AG09309 (cell line): ENCODE results near the gene MAP3K4.

ENCODE experiments used
- DNase-seq: peaks from one replicate; pipeline ENCODE4 v3.0.0-alpha.2; 2010; ENCODE audit warnings: low read depth
- H3K4me3 ChIP-seq: 2 replicates; pipeline ENCODE4 v1.5.1; 2011; ENCODE audit warnings: mild to moderate bottlenecking, low read depth, low read length, moderate library complexity; ENCODE audit not compliant: control insufficient read depth
- CTCF ChIP-seq: IDR thresholded peaks from 2 replicates; pipeline ENCODE4 v1.5.1; 2011; ENCODE audit warnings: mild to moderate bottlenecking, low read depth, low read length, inconsistent platforms; ENCODE audit not compliant: insufficient read depth, control insufficient read depth; ENCODE audit errors: missing control alignments

Gene MAP3K4

DNA sequence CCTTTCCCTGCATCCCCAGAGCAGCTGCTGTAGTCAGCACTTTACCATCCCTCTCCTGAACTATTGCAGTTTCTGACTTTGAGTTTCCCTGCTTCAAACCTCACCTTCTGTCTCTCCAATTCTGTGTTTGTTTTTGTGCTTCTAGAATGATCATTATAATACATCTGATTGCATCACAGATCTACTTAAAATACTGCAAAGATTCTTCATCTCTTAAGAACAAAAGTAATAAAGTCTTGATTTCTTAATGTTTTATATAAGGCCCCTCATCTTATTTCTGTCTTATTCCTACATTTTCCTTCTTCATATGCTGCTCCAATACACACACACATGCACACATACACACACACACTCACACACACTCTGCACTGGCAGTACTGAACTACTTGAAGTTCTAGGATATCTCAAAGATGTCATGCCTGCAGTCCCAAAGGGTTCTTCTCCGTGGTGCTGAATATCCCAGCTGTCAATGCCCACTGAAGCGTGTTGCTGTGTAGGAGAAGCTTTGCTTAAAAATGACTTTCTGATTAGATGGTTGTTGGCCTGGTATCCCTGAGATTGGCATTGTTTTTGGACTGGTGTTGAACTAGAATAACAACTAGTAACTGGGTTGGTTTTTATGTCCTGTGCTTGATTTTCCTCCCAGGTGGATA lies 97.2 kb downstream of the MAP3K4 start:
- no peak for DNase-seq
- TF ChIP-seq CTCF, result no peak
- no peak overlapping the region for H3K4me3 ChIP-seq

- H3K4me3 ChIP-seq, result no peak overlapping the region
- peak; percentile 24 for DNase-seq
- TF ChIP-seq CTCF, result no peak
These were observed 99.6 kb downstream of the MAP3K4 start for GRCh38 chr6:161091151-161091550.

- no peak for TF ChIP-seq CTCF
- H3K4me3 ChIP-seq, result no peak overlapping the region
- DNase-seq, result peak; percentile 35
These were observed 100.6 kb downstream of the MAP3K4 start for GRCh38 chr6:161091972-161092701.

- no peak overlapping the region for H3K4me3 ChIP-seq
- TF ChIP-seq CTCF, result no peak
- DNase-seq, result no peak
These were observed 103.4 kb downstream of the MAP3K4 start for GRCh38 chr6:161094955-161095354.

DNA sequence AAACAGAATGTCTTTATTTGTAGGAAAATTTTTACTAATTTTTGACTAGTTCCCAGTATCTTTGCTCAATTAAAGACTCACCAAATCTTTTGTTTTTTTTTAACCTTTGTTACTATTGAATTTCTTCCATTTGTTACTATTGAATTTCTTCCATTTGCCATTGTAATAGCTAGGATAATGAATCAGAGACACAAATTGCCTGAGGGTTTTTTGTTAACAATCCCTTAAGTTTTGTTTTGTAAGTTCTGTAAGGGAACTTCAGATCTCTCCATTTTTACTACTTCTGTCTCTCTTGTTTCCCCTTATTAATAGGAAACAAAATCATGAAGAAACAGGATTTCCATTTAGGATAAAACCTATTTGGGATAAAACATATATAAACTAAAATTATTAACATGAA lies 104.3 kb downstream of the MAP3K4 start:
- TF ChIP-seq CTCF, result no peak
- no peak overlapping the region for H3K4me3 ChIP-seq

DNA sequence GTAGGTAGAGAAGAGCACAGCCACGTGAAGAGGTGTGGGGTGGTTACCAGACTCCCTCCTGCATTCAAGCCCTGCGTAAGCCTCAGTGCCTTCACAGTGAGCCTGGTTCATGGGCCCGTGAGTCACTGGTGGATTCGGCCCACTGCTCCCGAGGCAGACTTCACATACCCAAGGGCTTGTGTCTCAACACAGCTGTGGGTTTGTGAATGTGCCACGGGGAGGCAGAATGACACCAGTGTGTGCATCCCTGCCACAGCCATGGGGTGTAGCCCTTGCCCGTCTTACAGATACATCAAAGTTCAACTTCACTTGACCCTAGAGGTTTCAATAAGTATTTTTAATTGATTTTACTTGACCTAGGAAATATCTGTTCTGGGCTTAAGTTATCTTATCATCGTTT lies 108.5 kb downstream of the MAP3K4 start:
- TF ChIP-seq CTCF, result peak; percentile 18
- DNase-seq, result no peak
- H3K4me3 ChIP-seq, result no peak overlapping the region

More for the DNA sequence above, 104.3 kb downstream of the MAP3K4 start:
- DNase-seq, result no peak

DNA sequence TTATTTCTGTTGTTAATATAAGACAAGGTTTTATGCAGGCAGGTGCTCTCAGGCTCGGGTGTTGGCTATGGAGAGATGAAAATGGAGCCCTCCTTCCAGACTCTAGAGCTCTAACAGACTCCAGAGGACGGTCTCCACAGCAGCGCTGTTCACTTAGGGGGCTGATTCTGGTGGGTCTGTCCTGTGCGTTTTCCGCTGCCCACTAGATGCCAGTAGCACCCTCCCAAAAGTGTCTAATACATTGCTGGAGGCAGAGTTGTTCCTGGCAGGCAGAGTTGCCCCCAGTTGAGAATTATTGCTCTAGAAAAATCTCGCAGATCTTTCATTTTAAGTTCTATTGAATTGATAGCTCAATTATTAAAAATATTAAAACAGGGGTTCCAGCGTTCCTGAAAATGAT lies 109.9 kb downstream of the MAP3K4 start:
- H3K4me3 ChIP-seq, result no peak overlapping the region
- DNase-seq, result no peak
- TF ChIP-seq CTCF, result peak; percentile 13
